Fibroblast of lung (primary cell): ENCODE measurements around the gene ADGRE1. TPM values are rescaled to one million over a fixed set of nuclear protein-coding genes. Genes with fewer than 3 reads are reported as not detected.
A peak's percentile ranks its signal among the peaks of the same experiment; 100 is the strongest.

Source experiments
- DNase-seq, 2 donors: peaks; one replicate each; pipeline versions ENCODE4 v3.0.0 to v3.0.0-alpha.2; 2010; ENCODE audit warnings: low read depth in 2 of 2
- H2AFZ ChIP-seq: 2 replicates; pipeline ENCODE4 v1.5.1; 2012; ENCODE audit warnings: low read length, control low read depth, inconsistent platforms
- H3K27ac ChIP-seq: 2 replicates; pipeline ENCODE4 v1.5.1; 2011; ENCODE audit warnings: low read length, control low read depth; ENCODE audit not compliant: insufficient read depth
- H3K27me3 ChIP-seq: 2 replicates; pipeline ENCODE4 v1.5.1; 2011; ENCODE audit warnings: mild to moderate bottlenecking, low read length; ENCODE audit not compliant: control insufficient read depth, insufficient read depth
- H3K36me3 ChIP-seq: 2 replicates; pipeline ENCODE4 v1.5.1; 2011; ENCODE audit warnings: low read length; ENCODE audit not compliant: control insufficient read depth, insufficient read depth
- H3K4me1 ChIP-seq: 2 replicates; pipeline ENCODE4 v1.5.1; 2011; ENCODE audit warnings: low read length; ENCODE audit not compliant: control insufficient read depth, insufficient read depth; ENCODE audit errors: extremely low read depth
- H3K4me2 ChIP-seq: 2 replicates; pipeline ENCODE4 v1.5.1; 2011; ENCODE audit warnings: low read length, control low read depth; ENCODE audit not compliant: insufficient read depth; ENCODE audit errors: extremely low read depth
- H3K4me3 ChIP-seq, 4 experiments: fragments of 200-600 bp in 1 of 4; sonication (generic) in 1 of 4; replicated peaks in 1 of 4; 2 replicates each; pipeline ENCODE4 v1.5.1; 2011 to 2016; ENCODE audit warnings: low read length in 4 of 4, low read depth in 3 of 4, mild to moderate bottlenecking in 3 of 4, control low read depth in 2 of 4, inconsistent platforms in 1 of 4, mixed read lengths in 1 of 4; ENCODE audit not compliant: insufficient read depth in 1 of 4; ENCODE audit errors: control extremely low read depth in 1 of 4
- H3K79me2 ChIP-seq: 2 replicates; pipeline ENCODE4 v1.5.1; 2012; ENCODE audit warnings: mild to moderate bottlenecking, low read length, inconsistent platforms; ENCODE audit not compliant: control insufficient read depth, insufficient read depth
- H3K9ac ChIP-seq: 2 replicates; pipeline ENCODE4 v1.5.1; 2011; ENCODE audit warnings: mild to moderate bottlenecking, low read length, control low read depth; ENCODE audit not compliant: insufficient read depth
- H3K9me3 ChIP-seq: 2 replicates; pipeline ENCODE4 v1.5.1; 2012; ENCODE audit warnings: low read depth, low read length; ENCODE audit not compliant: control insufficient read depth, insufficient read depth
- H4K20me1 ChIP-seq: 2 replicates; pipeline ENCODE4 v1.5.1; 2011; ENCODE audit warnings: low read length; ENCODE audit not compliant: control insufficient read depth, insufficient read depth; ENCODE audit errors: extremely low read depth
- CTCF ChIP-seq, 2 donors: IDR thresholded peaks in 1 of 2; conservative IDR thresholded peaks in 1 of 2; 1 replicate in 1 of 2; 2 replicates in 1 of 2; pipeline ENCODE4 v1.5.1; 2011 to 2012; ENCODE audit warnings: low read length in 2 of 2, control low read depth in 1 of 2, inconsistent platforms in 1 of 2, low read depth in 1 of 2, mild to moderate bottlenecking in 1 of 2
- EZH2 ChIP-seq: IDR thresholded peaks from 2 replicates; pipeline ENCODE4 v1.5.1; 2012; ENCODE audit warnings: low read length, control low read depth, mild to moderate bottlenecking; ENCODE audit errors: missing control alignments
- polyA plus RNA-seq, 2 donors: library from polyadenylated mRNA; depleted of rRNA in 1 of 2; stranded (reverse) in 1 of 2; unstranded in 1 of 2; fragments of >200 nt; gene quantifications; 2 replicates each; pipeline ENCODE4 v1.2.1, GENCODE V29; 2011 to 2012; ENCODE audit warnings: missing spikeins in 1 of 2
- total RNA-seq: library from RNA; depleted of rRNA; stranded (reverse); fragments of >200 nt; gene quantifications from 2 replicates; pipeline ENCODE4 v1.2.1, GENCODE V29; 2014

ADGRE1 gene
- total and polyA plus RNA-seq, 2 donors (not counting 1 experiment from before 2014, with no cell fraction given), result under 0.01 TPM; not detected in 1

DNA sequence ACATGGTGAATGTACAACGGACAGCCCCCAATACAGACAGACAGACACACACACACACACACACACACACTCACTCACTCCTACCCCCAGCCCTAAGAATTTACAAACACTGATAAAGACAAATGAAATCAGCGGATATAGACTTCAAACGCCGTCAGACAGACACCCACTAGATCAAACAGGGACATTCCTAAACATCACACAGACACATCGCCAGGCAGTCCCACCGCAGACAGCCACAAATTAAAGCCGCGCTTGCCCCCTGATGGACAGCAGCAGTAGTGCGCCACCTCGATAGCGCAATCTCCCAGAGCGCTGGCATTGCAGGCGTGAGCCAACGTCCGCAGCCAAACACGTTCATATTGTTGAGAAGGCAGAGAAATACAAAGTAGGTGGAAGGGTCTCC is 24.7 kb upstream of the ADGRE1 start:
- Histone ChIP-seq H3K36me3 (no peaks in the 10 kb centered on the region), H3K4me3 (peak overlapping the region in 1 of 4 experiments; percentile 45), H2AFZ (no peak overlapping the region), H3K79me2 (no peaks in the 10 kb centered on the region), H3K9me3 (no peaks in the 10 kb centered on the region), H4K20me1 (no peaks in the 10 kb centered on the region), H3K9ac (no peak overlapping the region), H3K27me3 (no peaks in the 10 kb centered on the region), H3K4me1 (no peaks in the 10 kb centered on the region), H3K4me2 (peak overlapping the region; percentile 63), H3K27ac (no peak overlapping the region)
- no peak for TF ChIP-seq EZH2
- peak; percentile 93 for TF ChIP-seq CTCF (conservative IDR thresholded peaks at IDR 0.05 in 1 of 2, IDR thresholded peaks at IDR 0.05 in 1 of 2; ENCODE audit: low read depth in 1 of 2, low read length in 2 of 2)
- peak; percentile 69 to 76 for DNase-seq

DNA sequence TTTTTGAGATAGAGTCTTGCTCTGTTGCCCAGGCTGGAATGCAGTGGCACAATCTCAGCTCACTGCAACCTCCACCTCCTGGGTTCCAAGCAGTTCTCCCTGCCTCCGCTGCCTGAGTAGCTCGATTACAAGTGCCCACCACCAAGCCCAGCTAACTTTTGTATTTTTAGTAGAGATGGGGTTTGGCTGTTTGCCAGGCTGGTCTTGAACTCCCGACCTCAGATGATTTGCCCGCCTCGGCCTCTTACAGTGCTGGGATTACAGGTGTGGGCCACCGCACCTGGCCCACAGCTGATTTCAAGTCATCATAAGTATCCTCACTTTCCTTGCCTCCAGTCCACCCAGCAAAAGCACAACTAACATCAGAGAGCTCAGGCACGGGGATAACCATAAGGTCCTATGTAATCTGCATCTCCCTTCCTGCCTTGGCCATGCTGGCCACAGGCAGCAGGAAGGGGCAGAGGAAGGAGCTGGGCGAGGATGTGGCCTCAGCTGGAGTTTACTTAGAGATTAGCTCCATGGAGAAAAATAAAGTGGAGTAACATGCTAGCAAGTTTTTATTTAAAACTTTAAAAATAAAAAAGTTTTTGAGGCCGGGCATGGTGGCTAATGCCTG is 22.9 kb upstream of the ADGRE1 start:
- Histone ChIP-seq H3K36me3 (no peaks in the 10 kb centered on the region), H2AFZ (no peak overlapping the region), H3K27me3 (no peaks in the 10 kb centered on the region), H3K9me3 (no peaks in the 10 kb centered on the region), H3K9ac (no peak overlapping the region), H3K4me2 (no peak overlapping the region), H4K20me1 (no peaks in the 10 kb centered on the region), H3K79me2 (no peaks in the 10 kb centered on the region), H3K27ac (no peak overlapping the region), H3K4me1 (no peaks in the 10 kb centered on the region), H3K4me3 (no peak overlapping the region)
- no peak for DNase-seq
- TF ChIP-seq CTCF (conservative IDR thresholded peaks at IDR 0.05 in 1 of 2, IDR thresholded peaks at IDR 0.05 in 1 of 2; ENCODE audit: low read depth in 1 of 2, low read length in 2 of 2) (no peak), EZH2 (no peak)

DNA sequence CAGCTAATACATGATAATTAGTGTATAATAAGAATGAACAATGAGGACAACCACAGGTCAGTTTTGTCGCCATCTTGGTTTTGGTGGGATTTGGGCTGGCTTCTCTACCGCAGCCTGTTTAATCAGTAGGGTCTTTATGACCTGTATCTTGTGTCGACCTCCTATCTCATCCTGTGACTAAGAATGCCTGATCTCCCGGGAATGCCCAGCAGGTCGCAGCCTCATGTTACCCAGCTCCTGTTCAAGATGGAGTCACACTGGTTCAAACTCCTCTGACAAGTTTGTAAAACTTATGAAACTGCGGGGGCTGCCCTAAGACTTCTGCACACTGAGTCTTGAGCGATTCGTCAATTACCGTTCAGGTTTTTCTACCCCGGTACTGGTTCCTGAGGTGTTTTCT is 21.5 kb upstream of the ADGRE1 start:
- H3K4me3 ChIP-seq, result no peak overlapping the region
- TF ChIP-seq EZH2 (no peak), CTCF (conservative IDR thresholded peaks at IDR 0.05 in 1 of 2, IDR thresholded peaks at IDR 0.05 in 1 of 2; ENCODE audit: low read depth in 1 of 2, low read length in 2 of 2) (no peak)
- H3K27me3 ChIP-seq, result no peaks in the 10 kb centered on the region
- H3K9me3 ChIP-seq, result no peaks in the 10 kb centered on the region
- no peaks in the 10 kb centered on the region for H3K4me1 ChIP-seq
- H3K9ac ChIP-seq, result no peak overlapping the region
- no peaks in the 10 kb centered on the region for H4K20me1 ChIP-seq
- DNase-seq, result no peak
- no peaks in the 10 kb centered on the region for H3K36me3 ChIP-seq
- no peak overlapping the region for H3K4me2 ChIP-seq
- H2AFZ ChIP-seq, result no peak overlapping the region
- H3K79me2 ChIP-seq, result no peaks in the 10 kb centered on the region
- no peak overlapping the region for H3K27ac ChIP-seq
